COLO668 (cell line): Measurements from ENCODE around the gene SNX20.

ENCODE experiments used
- DNase-seq: peaks from one replicate; lab custom pipeline; 2025; ENCODE audit not compliant: unreplicated experiment; lab: John Stamatoyannopoulos, UW

The SNX20 gene, protein sequence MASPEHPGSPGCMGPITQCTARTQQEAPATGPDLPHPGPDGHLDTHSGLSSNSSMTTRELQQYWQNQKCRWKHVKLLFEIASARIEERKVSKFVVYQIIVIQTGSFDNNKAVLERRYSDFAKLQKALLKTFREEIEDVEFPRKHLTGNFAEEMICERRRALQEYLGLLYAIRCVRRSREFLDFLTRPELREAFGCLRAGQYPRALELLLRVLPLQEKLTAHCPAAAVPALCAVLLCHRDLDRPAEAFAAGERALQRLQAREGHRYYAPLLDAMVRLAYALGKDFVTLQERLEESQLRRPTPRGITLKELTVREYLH

DNA sequence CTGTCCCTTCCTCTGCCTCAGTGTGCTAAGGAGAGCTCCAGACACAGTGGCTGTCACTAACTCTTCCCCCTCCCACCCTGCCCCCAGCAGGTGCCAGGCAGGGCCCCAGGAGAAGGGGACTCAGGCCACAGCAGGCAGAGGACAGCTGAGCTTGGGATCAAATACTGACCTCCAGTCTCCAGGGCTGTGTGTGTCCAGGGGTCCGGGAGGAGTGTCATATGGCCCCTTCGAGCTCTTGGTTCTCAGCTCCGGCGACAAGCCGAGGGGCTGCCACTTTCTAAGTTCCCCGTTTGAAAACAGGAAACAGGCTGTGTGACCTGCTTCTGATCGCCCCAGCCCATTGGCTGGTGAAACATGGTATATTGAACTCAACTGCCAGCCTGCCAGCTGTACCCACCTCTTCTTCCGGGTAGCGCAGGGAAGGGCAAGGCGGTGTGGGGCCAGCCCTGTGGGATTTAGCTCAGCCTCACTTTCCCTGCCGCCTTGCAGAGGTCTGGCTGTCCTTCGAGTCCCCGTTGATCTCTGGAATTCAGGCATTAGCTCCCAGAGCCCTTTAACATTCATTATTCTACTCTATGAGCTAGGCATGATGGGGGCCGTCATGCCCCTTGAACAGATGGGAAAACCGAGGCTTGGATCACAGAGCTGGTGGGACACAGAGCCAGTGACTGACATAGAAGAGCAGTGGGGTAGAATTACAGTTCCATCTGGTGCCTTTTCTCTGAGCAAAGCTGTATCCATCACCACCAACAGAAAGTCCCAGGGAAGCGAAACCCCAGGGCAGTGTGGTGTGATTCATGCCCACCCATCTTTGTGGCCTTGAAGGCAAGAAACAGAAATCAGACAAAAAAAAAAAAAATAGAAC lies at the start of gene SNX20:
Gene SNX20 (minus strand): TSS at position 292 of the 865 bp plus-strand sequence. CDS start 3,786 bp downstream, outside the sequence.
- DNase-seq, result no peak

DNA sequence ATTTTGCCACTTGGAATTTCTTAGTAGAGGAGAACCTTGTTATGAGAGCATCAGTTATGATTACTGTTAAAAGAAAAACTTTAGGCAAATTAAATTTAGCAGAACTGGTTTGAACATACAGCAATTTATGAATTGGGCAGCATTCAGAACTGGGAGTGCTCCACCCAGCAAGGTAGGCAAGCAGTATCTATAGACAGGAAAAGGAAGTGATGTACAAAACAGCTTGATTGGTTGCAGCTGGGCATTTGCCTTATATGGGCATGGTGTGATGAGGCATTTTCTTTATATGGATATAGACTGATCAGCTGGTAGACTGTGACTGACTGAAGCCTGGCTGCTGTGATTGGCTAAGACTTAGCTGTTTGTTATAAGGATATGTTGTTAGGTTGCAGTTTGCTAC lies 43.2 kb upstream of the SNX20 start:
- no peak for DNase-seq

DNA sequence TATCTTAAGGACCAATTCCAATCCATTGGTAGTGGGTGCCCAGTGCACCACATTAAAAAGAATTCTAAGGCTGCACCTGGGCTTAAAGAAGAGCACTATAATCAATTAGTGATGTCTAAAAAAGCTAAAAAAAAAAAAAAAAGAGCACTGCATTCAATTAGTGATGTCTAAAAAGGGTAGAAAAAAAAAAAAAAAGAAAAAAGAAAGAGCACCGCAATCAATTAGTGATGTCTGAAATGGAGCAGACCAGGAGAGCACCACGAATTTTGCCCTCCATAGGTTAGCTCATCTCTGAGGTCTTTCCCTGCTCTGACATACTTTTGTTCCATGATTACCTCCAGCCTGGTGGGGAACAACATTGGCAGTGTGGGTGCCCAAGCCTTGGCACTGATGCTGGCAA lies 41.8 kb upstream of the SNX20 start:
- DNase-seq, result no peak

DNA sequence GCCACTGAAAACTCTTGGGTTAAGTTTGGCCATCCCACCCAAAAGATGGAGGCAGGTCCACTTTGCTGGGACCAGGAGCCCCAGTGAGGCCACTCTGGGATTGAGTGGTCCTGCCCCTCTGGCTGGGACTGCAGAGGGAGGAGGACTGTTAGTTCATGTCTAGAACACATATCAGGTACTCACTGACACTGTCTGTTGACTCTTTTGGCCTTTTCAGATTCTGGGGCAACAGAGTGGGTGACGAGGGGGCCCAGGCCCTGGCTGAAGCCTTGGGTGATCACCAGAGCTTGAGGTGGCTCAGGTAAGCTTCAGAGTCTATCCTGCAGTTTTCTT lies 41.3 kb upstream of the SNX20 start:
- no peak for DNase-seq

DNA sequence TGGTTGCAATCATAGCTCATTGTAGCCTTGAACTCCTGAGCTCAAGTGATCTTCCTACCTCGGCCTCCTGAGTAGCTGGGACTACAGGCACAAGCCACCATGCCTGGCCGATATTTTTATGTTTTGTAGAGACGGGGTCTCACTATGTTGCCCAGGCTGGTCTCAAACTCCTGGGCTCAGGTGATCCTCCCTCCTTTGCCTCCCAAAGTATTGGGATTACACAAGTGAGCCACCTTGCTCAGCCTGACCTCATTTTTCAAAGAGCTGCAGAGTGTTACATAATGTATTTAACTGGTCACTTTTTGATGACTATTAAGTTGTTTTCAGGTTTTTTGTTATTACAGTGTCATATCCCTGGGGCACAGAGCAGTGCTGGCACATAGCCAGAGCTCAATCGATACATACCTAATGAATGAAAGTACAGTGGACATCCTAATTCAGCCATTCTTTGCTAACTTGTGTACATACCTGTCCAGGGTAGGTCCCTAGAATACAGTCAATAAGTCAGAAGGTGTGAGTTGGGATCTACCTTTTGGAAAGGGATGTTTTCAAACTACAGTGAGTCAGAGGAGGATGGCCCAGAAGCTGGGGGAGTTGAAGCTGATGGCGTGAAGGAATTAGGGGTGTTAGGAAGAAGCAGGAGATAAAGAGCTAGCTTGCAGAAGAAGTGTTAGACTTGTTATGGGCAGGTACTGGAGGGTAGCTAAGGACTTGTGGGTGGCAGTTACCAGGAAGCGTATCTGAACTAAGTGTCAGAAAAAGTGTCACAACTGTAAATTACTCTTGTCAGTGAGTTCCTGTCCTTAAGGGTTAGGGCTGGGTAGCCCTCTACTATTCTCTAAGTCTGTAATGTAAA lies 40.7 kb upstream of the SNX20 start:
- DNase-seq, result no peak

DNA sequence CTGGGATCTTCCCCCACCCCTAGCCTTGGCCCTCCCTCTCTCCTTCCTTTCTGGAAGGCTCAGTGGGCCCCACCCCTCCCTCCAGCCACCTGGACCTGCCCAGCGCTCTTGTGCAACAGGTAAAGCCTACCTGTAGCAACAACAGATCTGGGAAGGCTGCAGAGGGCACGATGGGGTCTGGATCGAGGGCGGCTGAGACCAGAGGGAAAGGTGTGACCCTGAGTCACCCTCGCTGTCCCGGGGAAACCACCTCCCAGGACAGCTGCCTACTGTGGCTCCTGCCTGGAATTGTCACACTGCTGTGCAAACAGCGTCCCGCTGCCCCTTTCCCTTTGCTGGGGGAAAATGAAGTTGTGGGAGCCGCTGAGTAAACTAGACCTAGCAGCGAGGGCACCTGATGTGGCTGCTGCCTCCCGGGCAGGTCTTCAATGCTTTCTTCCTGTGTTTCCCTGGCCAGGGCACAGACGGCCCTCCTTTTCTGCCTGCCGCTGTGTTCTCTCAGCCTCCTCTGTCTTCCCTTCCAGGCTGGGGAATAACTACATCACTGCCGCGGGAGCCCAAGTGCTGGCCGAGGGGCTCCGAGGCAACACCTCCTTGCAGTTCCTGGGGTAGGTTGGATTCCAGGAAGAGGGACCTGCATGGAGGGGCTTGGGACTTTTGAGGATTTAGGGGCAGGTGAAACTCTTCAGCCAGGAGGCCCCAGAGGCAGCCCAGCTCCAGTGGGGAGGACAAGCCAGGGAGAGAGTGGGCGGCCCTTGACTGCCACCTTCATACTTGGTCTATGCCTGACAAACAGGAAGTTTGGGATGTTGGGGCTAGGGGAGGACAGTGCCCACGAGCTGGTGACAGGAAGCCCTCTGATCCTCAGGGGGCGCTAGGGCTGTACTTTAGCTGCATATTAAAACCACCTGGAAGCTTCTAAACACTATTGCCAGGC lies 38.6 kb upstream of the SNX20 start:
- peak; percentile 12 for DNase-seq

DNA sequence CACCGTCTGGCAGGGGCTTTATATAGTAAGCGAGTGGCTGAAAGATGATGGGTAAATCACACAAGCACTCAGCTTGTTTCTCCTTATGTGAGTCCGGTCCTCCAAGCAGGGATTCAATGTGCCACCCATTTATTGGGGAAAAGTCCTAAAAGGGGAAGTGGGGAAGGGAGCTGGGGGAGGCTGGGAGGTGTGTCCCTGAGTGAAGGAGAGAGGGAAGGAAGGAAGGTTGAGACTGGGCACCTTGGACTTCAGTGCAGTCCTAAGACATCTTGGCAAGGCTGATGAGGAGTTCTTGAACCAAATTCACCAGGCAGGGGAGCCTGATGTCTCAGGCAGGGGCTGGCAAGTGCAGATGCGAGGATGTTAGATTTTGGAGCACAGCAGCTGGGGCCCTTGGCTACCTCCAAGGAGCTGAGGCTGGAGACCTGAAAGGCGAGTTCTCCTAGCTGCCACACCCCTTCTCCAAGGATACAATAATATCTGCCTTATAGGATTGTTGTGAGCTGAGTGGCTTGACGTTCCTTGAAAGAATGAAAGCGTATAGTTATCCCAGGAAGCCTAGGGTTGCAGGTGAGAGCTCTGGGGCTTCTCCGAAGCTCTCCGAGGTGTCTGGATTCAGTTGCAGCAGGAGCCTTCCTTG lies 37.8 kb upstream of the SNX20 start:
- DNase-seq, result no peak

DNA sequence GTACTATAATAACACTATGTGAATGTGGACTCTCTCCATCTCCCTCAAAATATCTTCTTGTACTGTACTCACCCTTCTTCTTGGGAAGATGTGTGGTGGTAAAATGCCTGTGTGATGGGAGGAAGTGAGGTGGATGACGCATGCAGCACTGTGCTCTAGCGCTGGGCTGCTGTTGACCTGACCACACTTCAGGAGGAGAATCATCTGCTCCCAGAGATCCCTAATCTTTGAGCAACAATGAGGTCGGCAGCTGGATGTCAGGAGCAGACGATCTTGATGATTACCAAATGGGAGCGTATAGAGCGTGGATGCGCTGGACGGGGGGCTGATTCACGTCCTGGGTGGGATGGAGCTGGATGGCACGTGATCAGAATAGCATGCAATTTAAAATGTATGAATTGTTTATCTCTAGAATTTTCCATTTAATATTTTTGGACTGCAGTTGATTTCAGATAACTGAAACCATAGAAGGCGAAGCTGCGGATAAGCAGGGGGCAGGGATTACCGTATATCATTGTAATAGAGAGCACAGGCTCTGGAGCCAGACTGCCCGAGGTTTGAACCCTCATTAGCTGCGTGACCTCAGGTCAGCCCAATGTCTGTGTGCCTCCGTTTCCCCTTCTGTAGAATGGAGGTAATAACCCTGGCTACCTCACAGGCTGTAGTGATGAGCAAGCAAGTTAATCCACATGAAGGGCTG lies 37.1 kb upstream of the SNX20 start:
- DNase-seq, result no peak

DNA sequence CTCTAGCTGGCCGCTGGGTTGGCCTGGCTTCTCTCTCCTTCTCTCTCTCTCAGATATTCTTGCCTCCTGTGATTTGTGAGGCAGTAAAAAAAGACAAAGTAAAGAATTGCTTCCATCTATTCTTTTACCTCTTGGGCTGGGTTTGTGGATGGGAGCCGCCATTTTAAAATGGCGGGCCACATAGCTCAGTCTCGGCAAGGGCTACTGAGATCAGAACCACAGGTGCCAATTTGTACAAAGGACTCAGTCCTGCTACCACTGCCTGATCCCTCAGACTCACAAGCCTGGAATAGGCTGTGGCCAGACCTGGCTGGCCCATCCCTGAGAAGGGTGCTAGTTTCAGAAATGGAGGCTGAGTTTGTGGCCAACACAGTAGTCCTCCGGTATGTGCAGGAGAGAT lies 36.4 kb upstream of the SNX20 start:
- no peak for DNase-seq

DNA sequence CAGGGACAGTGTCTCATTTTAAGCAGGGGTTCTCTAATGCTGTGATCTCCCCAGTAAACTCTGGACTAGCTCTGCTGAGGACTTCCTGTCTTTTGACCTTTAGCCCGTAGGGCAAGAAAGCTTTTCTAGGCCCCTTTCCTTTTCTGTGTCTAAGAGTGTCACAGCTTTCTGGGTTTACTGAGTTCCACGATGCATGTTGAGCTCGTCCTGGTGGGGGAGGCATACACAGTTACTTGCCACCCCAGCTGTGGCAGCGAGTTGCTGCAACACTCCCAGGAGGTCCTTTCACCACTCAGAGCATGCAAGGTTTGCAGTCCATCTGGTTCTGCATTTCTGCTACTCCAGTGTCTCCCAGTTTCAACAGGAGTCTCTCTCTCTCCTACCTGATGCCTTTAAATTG lies 36.0 kb upstream of the SNX20 start:
- no peak for DNase-seq

DNA sequence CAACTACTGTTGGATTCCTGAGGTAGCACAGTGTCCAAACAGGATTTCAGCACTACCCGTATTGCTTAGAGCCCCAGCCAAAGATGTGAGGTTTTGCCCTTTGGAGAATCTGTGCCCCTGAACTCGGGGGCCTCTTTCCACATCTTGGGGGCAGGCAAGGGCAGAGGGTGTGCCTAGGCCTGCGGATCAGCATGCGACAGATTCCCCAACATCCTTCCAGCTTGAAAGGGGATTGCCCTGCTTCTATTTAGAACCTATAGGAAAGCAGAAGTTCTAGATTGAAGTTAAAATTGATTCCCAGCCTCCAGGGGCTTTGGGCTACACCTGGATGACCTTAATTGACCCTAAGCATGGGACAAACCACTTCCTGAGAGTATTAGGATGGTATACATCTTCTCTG lies 31.8 kb upstream of the SNX20 start:
- DNase-seq, result no peak

DNA sequence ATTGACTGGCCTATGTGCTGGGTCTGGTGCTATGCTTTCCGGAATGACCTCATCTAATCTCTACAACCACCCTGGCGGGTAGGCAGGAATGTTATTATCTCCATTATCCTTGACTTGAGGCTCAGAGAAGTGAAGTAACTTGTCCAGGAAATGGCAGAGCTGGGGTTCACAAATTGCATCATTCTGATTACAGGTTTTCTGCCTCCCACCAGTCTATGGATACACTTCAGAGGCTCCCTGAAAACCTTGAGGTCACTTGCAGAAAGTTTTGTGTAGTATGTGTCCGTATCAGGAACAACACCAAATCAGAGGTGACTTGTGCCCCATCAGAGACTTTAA lies 31.4 kb upstream of the SNX20 start:
- DNase-seq, result no peak

DNA sequence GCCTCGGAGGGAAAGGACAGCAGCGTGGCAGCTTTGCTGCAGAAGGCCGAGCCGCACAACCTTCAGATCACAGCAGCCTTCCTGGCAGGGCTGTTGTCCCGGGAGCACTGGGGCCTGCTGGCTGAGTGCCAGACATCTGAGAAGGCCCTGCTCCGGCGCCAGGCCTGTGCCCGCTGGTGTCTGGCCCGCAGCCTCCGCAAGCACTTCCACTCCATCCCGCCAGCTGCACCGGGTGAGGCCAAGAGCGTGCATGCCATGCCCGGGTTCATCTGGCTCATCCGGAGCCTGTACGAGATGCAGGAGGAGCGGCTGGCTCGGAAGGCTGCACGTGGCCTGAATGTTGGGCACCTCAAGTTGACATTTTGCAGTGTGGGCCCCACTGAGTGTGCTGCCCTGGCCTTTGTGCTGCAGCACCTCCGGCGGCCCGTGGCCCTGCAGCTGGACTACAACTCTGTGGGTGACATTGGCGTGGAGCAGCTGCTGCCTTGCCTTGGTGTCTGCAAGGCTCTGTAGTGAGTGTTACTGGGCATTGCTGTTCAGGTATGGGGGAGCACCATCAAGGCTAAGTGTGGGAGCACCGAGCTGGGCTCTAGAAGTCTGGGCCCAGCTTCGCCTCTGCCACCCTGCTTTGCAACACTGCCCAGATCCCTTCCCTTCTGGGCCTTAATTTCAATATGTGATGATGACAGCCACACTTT lies 30.9 kb upstream of the SNX20 start:
- DNase-seq, result peak; percentile 48

DNA sequence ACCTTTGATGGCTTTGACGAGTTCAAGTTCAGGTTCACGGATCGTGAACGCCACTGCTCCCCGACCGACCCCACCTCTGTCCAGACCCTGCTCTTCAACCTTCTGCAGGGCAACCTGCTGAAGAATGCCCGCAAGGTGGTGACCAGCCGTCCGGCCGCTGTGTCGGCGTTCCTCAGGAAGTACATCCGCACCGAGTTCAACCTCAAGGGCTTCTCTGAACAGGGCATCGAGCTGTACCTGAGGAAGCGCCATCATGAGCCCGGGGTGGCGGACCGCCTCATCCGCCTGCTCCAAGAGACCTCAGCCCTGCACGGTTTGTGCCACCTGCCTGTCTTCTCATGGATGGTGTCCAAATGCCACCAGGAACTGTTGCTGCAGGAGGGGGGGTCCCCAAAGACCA lies 29.9 kb upstream of the SNX20 start:
- DNase-seq, result no peak

DNA sequence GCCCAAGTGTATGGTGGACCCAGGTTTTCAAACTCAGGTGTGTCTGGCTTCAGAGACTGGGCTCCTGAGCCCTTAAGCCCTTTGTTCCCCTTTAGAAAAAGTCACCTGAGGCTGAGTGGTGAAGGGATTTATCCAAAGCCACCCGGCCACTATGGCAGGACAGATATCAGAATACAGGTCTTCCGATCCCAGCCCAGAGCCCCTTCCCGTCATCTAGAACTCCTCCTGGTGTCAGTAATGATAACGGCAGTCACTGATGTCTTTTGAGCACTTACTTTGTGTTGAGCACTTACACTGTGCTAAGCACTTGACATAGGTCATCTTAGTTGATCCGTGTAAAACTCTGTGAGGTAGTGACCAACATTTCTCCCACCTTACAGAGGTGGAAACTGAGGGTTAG lies 28.9 kb upstream of the SNX20 start:
- no peak for DNase-seq

DNA sequence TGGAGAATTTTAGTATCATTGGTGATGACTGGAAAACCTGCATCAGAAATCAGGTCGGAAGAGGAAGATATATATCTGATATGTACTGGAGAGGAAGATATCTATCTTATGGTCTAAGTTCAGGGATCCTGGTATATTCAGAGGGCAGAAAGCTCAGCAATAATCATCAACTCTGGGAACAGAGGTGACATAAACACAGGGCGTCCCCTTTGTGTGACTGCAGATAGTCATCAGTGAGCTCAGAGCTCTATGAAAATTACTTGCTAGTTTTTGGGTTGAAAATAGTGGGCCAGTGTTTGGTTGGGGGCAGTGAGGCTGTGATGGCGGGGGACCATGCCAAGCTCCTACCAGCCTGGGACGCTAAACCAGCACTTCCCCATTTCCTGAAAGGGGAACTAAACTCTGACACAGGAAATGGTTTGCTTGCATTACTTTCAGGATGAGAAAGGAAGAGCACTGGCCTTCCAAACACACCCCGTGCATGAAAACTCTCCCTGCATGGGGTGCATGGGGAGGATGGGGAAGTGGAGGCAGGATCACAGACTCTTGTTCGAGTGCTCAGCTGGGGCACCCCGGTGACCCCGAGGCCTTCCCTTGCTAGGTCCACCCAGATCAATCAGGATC lies 28.1 kb upstream of the SNX20 start:
- DNase-seq, result no peak

DNA sequence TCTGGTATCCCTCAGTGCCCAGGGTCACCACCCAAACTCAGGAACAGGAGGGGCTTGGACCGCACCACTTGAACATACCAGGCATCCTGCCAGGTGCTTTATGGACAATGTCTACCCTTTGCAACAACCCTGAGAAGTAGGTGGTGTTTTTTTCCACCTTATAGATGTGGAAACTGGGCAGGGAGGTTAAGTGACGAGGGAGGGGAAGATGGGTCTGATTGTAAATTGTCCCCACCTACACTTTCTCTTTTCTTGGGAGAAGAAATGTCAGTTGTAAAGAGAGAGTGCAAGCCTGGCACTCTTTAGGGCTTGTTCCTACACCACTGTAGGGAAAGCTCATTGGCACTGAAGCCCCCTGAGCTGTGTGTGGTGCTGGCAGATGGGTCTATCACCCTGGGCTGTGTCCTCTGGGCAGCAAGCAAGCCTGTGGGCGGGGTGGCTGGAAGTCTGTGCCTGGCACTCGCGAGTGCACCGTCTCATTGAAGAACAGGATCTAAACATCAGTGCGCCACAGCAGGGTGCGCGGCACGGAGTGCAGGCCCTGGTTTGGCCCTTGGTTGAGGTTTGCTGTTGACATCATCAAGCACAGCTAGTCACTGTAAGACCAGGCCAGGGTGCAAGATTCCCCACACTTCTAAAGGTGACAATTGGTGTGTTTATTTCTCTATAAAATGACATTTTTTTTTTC lies 27.4 kb upstream of the SNX20 start:
- DNase-seq, result no peak

DNA sequence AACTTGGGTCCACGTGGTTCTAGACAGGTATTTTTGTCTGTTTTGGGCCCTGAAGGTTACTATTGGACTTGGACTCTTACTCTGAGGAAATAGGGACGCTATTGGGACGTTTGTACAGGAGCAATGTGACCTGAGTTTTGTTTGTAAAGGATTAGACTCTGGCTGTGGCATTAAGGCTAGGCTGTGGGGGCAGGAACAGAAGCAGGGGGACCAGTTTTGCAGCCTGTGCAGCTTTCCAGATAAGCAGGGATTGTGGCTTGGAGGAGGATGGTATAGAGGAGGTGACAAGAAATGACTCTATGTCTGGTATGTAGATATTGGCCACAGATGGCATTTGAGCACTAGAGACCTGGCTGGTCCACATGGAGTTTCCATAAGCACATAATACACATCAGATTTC lies 25.1 kb upstream of the SNX20 start:
- DNase-seq, result no peak
